H1 (cell line): ENCODE measurements around the gene C3orf49.

Experiments used
- CHD2 ChIP-seq: IDR thresholded peaks from 2 replicates; pipeline ENCODE4 v1.6.1; 2012; ENCODE audit warnings: low read length, improper control_type of control experiment
- EZH2 ChIP-seq: fragments of 200-600 bp; sonication (generic); IDR thresholded peaks from 2 replicates; pipeline ENCODE4 v1.7.1; 2012; ENCODE audit warnings: low read depth, mild to moderate bottlenecking, moderate library complexity, low read length, inconsistent platforms; ENCODE audit not compliant: severe bottlenecking
- KDM1A ChIP-seq: fragments of 200-600, 300-600 bp; sonication (generic); IDR thresholded peaks from 2 replicates; pipeline ENCODE4 v1.7.1; 2016; ENCODE audit warnings: mild to moderate bottlenecking, low read length, borderline replicate concordance
- KDM5A ChIP-seq: fragments of 200-600 bp; IDR thresholded peaks from 2 replicates; pipeline ENCODE4 v1.7.1; 2012; ENCODE audit warnings: mild to moderate bottlenecking, low read length, inconsistent platforms, mixed read lengths
- MAFK ChIP-seq: IDR thresholded peaks from 2 replicates; pipeline ENCODE4 v1.6.1; 2012; ENCODE audit warnings: low read depth, mild to moderate bottlenecking, improper control_type of control experiment, low read length
- NANOG ChIP-seq: IDR thresholded peaks from 2 replicates; pipeline ENCODE4 v1.6.1; 2011; ENCODE audit warnings: low read length, low read depth, mild to moderate bottlenecking, inconsistent platforms; ENCODE audit not compliant: insufficient read depth, poor library complexity, severe bottlenecking
- POLR2A ChIP-seq, 2 experiments: IDR thresholded peaks; 1 replicate in 1 of 2; 2 replicates in 1 of 2; pipeline ENCODE4 v1.6.1; 2011; ENCODE audit warnings: low read depth in 2 of 2, low read length in 2 of 2, mild to moderate bottlenecking in 2 of 2; ENCODE audit errors: control extremely low read depth in 1 of 2
- RAD21 ChIP-seq, 2 experiments: IDR thresholded peaks in 1 of 2; conservative IDR thresholded peaks in 1 of 2; 2 replicates each; pipeline ENCODE4 v1.6.1; 2011; ENCODE audit warnings: low read depth in 2 of 2, low read length in 2 of 2, improper control_type of control experiment in 1 of 2, inconsistent platforms in 1 of 2, mild to moderate bottlenecking in 1 of 2, moderate library complexity in 1 of 2
- RXRA ChIP-seq: IDR thresholded peaks from 2 replicates; pipeline ENCODE4 v1.6.1; 2011; ENCODE audit warnings: low read depth, mild to moderate bottlenecking, low read length, moderate library complexity; ENCODE audit not compliant: insufficient read depth
- ZNF274 ChIP-seq: IDR thresholded peaks from 2 replicates; pipeline ENCODE4 v1.7.0; 2012; ENCODE audit warnings: low read length, borderline replicate concordance; ENCODE audit errors: extremely low read depth
- TF ChIP-seq, protein P1 (sequence below), 3 experiments: IDR thresholded peaks; 1 replicate in 2 of 3; 2 replicates in 1 of 3; pipeline versions ENCODE4 v1.5.1 to v1.6.1; 2011; ENCODE audit warnings: low read length in 3 of 3, mild to moderate bottlenecking in 3 of 3, inconsistent platforms in 2 of 3, low read depth in 1 of 3, moderate library complexity in 1 of 3; ENCODE audit not compliant: insufficient read depth in 1 of 3; ENCODE audit errors: control extremely low read depth in 1 of 3
- TF ChIP-seq, protein P2 (sequence below): IDR thresholded peaks from 2 replicates; pipeline ENCODE4 v1.6.1; 2012; ENCODE audit warnings: inconsistent platforms
- TF ChIP-seq, protein P3 (sequence below): IDR thresholded peaks from 2 replicates; pipeline ENCODE4 v1.6.1; 2012; ENCODE audit warnings: inconsistent platforms

DNA sequence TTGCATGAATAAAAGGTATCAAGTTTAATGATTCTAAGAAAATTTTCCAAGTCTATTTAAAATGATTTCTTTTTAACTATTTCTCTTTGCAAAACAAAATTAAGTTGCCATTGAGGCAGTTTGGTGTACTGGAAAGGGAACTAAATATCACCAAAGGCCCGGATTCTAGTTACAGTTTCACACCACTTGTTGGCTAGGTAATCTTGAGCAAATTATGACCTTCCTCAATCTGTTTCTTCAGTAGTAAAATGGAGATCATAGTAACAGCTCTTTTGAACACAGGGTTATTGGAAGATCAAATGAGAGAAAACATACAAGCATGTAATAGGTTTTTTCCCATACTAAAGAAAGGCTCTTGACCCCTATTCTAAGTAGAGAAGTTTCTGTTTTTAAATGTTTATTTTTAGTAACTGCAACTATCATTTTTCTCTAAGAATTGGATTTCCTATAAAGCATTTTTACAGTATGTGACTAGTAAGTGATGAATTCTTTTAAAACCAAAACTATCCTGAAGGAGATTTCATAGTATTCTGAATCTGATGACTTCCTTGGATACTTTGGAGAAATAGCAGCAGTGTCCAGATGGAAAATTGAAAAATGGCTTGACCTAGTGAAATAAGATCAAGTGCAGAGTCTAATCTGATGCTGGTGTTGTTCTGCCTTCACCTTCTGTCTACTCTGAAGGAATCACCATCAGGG, 77.4 kb downstream of the C3orf49 start:
- TF ChIP-seq KDM1A (no peak), NANOG (no peak), ZNF274 (no peak), MAFK (no peak), EZH2 (no peak), RAD21 (IDR thresholded peaks at IDR 0.05 in 1 of 2, conservative IDR thresholded peaks at IDR 0.05 in 1 of 2; ENCODE audit: low read depth in 2 of 2, low read length in 2 of 2) (no peak), POLR2A (IDR thresholded peaks at IDR 0.05; ENCODE audit: control extremely low read depth in 1 of 2, low read depth in 2 of 2, low read length in 2 of 2) (no peak), CHD2 (no peak), KDM5A (no peak), RXRA (no peak)
- TF ChIP-seq, protein P1, sequence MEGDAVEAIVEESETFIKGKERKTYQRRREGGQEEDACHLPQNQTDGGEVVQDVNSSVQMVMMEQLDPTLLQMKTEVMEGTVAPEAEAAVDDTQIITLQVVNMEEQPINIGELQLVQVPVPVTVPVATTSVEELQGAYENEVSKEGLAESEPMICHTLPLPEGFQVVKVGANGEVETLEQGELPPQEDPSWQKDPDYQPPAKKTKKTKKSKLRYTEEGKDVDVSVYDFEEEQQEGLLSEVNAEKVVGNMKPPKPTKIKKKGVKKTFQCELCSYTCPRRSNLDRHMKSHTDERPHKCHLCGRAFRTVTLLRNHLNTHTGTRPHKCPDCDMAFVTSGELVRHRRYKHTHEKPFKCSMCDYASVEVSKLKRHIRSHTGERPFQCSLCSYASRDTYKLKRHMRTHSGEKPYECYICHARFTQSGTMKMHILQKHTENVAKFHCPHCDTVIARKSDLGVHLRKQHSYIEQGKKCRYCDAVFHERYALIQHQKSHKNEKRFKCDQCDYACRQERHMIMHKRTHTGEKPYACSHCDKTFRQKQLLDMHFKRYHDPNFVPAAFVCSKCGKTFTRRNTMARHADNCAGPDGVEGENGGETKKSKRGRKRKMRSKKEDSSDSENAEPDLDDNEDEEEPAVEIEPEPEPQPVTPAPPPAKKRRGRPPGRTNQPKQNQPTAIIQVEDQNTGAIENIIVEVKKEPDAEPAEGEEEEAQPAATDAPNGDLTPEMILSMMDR (IDR thresholded peaks at IDR 0.05; ENCODE audit: control extremely low read depth in 1 of 3, insufficient read depth in 1 of 3, low read depth in 1 of 3, low read length in 3 of 3), result no peak
- TF ChIP-seq, protein P2, sequence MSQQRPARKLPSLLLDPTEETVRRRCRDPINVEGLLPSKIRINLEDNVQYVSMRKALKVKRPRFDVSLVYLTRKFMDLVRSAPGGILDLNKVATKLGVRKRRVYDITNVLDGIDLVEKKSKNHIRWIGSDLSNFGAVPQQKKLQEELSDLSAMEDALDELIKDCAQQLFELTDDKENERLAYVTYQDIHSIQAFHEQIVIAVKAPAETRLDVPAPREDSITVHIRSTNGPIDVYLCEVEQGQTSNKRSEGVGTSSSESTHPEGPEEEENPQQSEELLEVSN, result no peak
- TF ChIP-seq, protein P3, sequence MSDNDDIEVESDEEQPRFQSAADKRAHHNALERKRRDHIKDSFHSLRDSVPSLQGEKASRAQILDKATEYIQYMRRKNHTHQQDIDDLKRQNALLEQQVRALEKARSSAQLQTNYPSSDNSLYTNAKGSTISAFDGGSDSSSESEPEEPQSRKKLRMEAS, result no peak
